ENCODE results near the gene PKD1L1. TPM values are rescaled to one million over a fixed set of nuclear protein-coding genes. Genes with fewer than 3 reads are reported as not detected.

Gene PKD1L1
- polyA plus RNA-seq, 1 of the 3 experiments (the other 2 are of a cell fraction): 0.10 TPM

- H3K27ac ChIP-seq (ENCODE audit: low read depth in 2 of 2, low read length in 1 of 2): no peak overlapping the region; a peak in 1 of 4 replicates
- H3K9me2 ChIP-seq: no peaks in the 10 kb centered on the region
- TF ChIP-seq RXRA (IDR thresholded peaks at IDR 0.05; ENCODE audit: borderline replicate concordance, low read depth) (no peak), FOXJ3 (CRISPR knock-in tag; IDR thresholded peaks at IDR 0.05) (no peak)
- H3K27me3 ChIP-seq (ENCODE audit: insufficient read depth): no peaks in the 10 kb centered on the region
- no peak overlapping the region for H3K4me2 ChIP-seq
- H3F3A ChIP-seq (replicated peaks; ENCODE audit: insufficient read depth): peaks cover 21% of the 10 kb centered on the region
- no peak overlapping the region for H3K9ac ChIP-seq
- POLR2A ChIA-PET: no interaction called here
- H3K36me3 ChIP-seq (replicated peaks in 1 of 2; ENCODE audit: control insufficient read depth in 1 of 2, insufficient read depth in 2 of 2, low read length in 1 of 2): no peaks in the 10 kb centered on the region
- H2AFZ ChIP-seq (ENCODE audit: low read depth): no peak overlapping the region
- H3K9me3 ChIP-seq: no peaks in the 10 kb centered on the region
- H4K20me1 ChIP-seq (ENCODE audit: insufficient read depth): no peaks in the 10 kb centered on the region
- 100% methylated on average over 4 of the region's 4 CpGs for WGBS (ENCODE audit: low lambda C conversion rate)
- DNase-seq: no peak
- H3K79me2 ChIP-seq (ENCODE audit: insufficient read depth): no peaks in the 10 kb centered on the region
- peaks cover 19 to 25% of the 10 kb centered on the region in 2 experiments for H3K4me1 ChIP-seq (ENCODE audit: control insufficient read depth in 1 of 2, insufficient read depth in 2 of 2, low read depth in 1 of 2, low read length in 1 of 2)
- H3K4me3 ChIP-seq (ENCODE audit: low read depth in 2 of 2, low read length in 1 of 2): no peak overlapping the region
- CTCF ChIA-PET: interaction anchor here (0.7 to 1.9 kb wide), 4 partner anchors 8 to 47 kb away, joined by 3 to 9 read pairs (median 4); no protein-coding TSS in a partner anchor
Measured at GRCh38 chr7:47772492-47772891, 175.8 kb downstream of the PKD1L1 start.

GRCh38 chr7:47771990-47772360, 176.3 kb downstream of the PKD1L1 start:
- CTCF ChIA-PET: interaction anchor here (0.6 to 1.7 kb wide), 3 partner anchors 12 to 47 kb away, joined by 3 to 5 read pairs (median 4); no protein-coding TSS in a partner anchor
- H3K4me3 ChIP-seq (ENCODE audit: low read depth in 2 of 2, low read length in 1 of 2): no peak overlapping the region
- H3K9me2 ChIP-seq: no peaks in the 10 kb centered on the region
- no peaks in the 10 kb centered on the region for H4K20me1 ChIP-seq (ENCODE audit: insufficient read depth)
- peak overlapping the region; percentile 61; the same call in 1 of the 2 replicates for H2AFZ ChIP-seq (ENCODE audit: low read depth)
- POLR2A ChIA-PET: no interaction called here
- 87% methylated on average over 5 of the region's 5 CpGs for WGBS (ENCODE audit: low lambda C conversion rate)
- H3F3A ChIP-seq (replicated peaks; ENCODE audit: insufficient read depth): peaks cover 21% of the 10 kb centered on the region
- H3K9me3 ChIP-seq: no peaks in the 10 kb centered on the region
- peak overlapping the region; percentile 31; the same call in 1 of the 2 replicates for H3K9ac ChIP-seq
- no peaks in the 10 kb centered on the region for H3K79me2 ChIP-seq (ENCODE audit: insufficient read depth)
- no peak for DNase-seq
- TF ChIP-seq CTCF (IDR thresholded peaks at IDR 0.05): no peak
- TF ChIP-seq RFX5 (IDR thresholded peaks at IDR 0.05; ENCODE audit: low read length): no peak
- TF ChIP-seq MEF2A (IDR thresholded peaks at IDR 0.05; ENCODE audit: borderline replicate concordance, low read depth): 0 out of 2 replicates have a peak, but pooled peaks have one; percentile 2
- H3K4me1 ChIP-seq (ENCODE audit: control insufficient read depth in 1 of 2, insufficient read depth in 2 of 2, low read depth in 1 of 2, low read length in 1 of 2): peaks cover 19 to 25% of the 10 kb centered on the region in 2 experiments
- H3K36me3 ChIP-seq (replicated peaks in 1 of 2; ENCODE audit: control insufficient read depth in 1 of 2, insufficient read depth in 2 of 2, low read length in 1 of 2): no peaks in the 10 kb centered on the region
- H3K4me2 ChIP-seq: peak overlapping the region; percentile 12; the same call in 1 of the 2 replicates
- peak overlapping the region in 1 of 2 experiments; percentile 72; a peak in 3 of 4 replicates for H3K27ac ChIP-seq (ENCODE audit: low read depth in 2 of 2, low read length in 1 of 2)
- no peaks in the 10 kb centered on the region for H3K27me3 ChIP-seq (ENCODE audit: insufficient read depth)

GRCh38 chr7:47771336-47771989, 176.8 kb downstream of the PKD1L1 start:
- POLR2A ChIA-PET: no interaction called here

More at GRCh38 chr7:47771336-47771989, 176.8 kb downstream of the PKD1L1 start:
- H3K4me2 ChIP-seq: peak overlapping the region; percentile 12
- H3K9me3 ChIP-seq: no peaks in the 10 kb centered on the region
- CTCF ChIA-PET: interaction anchor here (0.6 to 1.1 kb wide), 4 partner anchors 12 to 192 kb away, joined by 3 to 4 read pairs (median 3); no protein-coding TSS in a partner anchor
- no peaks in the 10 kb centered on the region for H3K36me3 ChIP-seq (replicated peaks in 1 of 2; ENCODE audit: control insufficient read depth in 1 of 2, insufficient read depth in 2 of 2, low read length in 1 of 2)
- DNase-seq: no peak
- no peak overlapping the region for H3K4me3 ChIP-seq (ENCODE audit: low read depth in 2 of 2, low read length in 1 of 2)
- peak; percentile 27; the same call in 1 of the 2 replicates for TF ChIP-seq CTCF (IDR thresholded peaks at IDR 0.05)
- no peak for TF ChIP-seq FOXJ3 (CRISPR knock-in tag; IDR thresholded peaks at IDR 0.05)
- TF ChIP-seq MAX (IDR thresholded peaks at IDR 0.05; ENCODE audit: low read depth): no peak
- 0 out of 2 replicates have a peak, but pooled peaks have one; percentile 18 for TF ChIP-seq MEF2A (IDR thresholded peaks at IDR 0.05; ENCODE audit: borderline replicate concordance, low read depth)
- WGBS (ENCODE audit: low lambda C conversion rate): 80% methylated on average over 5 of the region's 5 CpGs
- H3F3A ChIP-seq (replicated peaks; ENCODE audit: insufficient read depth): peaks cover 21% of the 10 kb centered on the region
- H4K20me1 ChIP-seq (ENCODE audit: insufficient read depth): no peaks in the 10 kb centered on the region
- peak overlapping the region; percentile 51 to 72 for H3K27ac ChIP-seq (ENCODE audit: low read depth in 2 of 2, low read length in 1 of 2)
- no peaks in the 10 kb centered on the region for H3K79me2 ChIP-seq (ENCODE audit: insufficient read depth)
- H3K4me1 ChIP-seq (ENCODE audit: control insufficient read depth in 1 of 2, insufficient read depth in 2 of 2, low read depth in 1 of 2, low read length in 1 of 2): peaks cover 19 to 25% of the 10 kb centered on the region in 2 experiments
- peak overlapping the region; percentile 61 for H2AFZ ChIP-seq (ENCODE audit: low read depth)
- H3K27me3 ChIP-seq (ENCODE audit: insufficient read depth): no peaks in the 10 kb centered on the region
- no peaks in the 10 kb centered on the region for H3K9me2 ChIP-seq
- peak overlapping the region; percentile 31; the same call in 1 of the 2 replicates for H3K9ac ChIP-seq

Measured in SK-N-SH (cell line).